Ectodermal cell (in vitro differentiated cells): ENCODE results near the gene TTC39C.

Source experiments
- H3K27ac ChIP-seq: 2 replicates; pipeline ENCODE4 v1.7.0; 2013; ENCODE audit warnings: mild to moderate bottlenecking, low read depth, low read length; ENCODE audit not compliant: insufficient read depth, poor library complexity, severe bottlenecking
- H3K27me3 ChIP-seq: 2 replicates; pipeline ENCODE4 v1.7.0; 2013; ENCODE audit warnings: mild to moderate bottlenecking, low read length; ENCODE audit not compliant: insufficient read depth, control insufficient read depth, poor library complexity, severe bottlenecking
- H3K36me3 ChIP-seq: one replicate; pipeline ENCODE4 v1.7.0; 2013; ENCODE audit warnings: low read length; ENCODE audit not compliant: control insufficient read depth, insufficient read depth
- H3K4me1 ChIP-seq: one replicate; pipeline ENCODE4 v1.7.0; 2013; ENCODE audit warnings: low read length; ENCODE audit not compliant: control insufficient read depth, insufficient read depth
- H3K4me3 ChIP-seq: 2 replicates; pipeline ENCODE4 v1.7.0; 2013; ENCODE audit warnings: low read depth, low read length, control low read depth; ENCODE audit not compliant: insufficient read depth
- H3K9me3 ChIP-seq: 2 replicates; pipeline ENCODE4 v1.7.0; 2013; ENCODE audit warnings: mild to moderate bottlenecking, low read length, moderate library complexity; ENCODE audit not compliant: control insufficient read depth
- WGBS, 2 experiments: methylation state at CpG; one replicate each; pipeline ENCODE4 v1.1.7; 2013; ENCODE audit warnings: missing lambda C conversion rate in 2 of 2; 5-methylcytosine and 5-hydroxymethylcytosine counted together

The TTC39C gene

DNA sequence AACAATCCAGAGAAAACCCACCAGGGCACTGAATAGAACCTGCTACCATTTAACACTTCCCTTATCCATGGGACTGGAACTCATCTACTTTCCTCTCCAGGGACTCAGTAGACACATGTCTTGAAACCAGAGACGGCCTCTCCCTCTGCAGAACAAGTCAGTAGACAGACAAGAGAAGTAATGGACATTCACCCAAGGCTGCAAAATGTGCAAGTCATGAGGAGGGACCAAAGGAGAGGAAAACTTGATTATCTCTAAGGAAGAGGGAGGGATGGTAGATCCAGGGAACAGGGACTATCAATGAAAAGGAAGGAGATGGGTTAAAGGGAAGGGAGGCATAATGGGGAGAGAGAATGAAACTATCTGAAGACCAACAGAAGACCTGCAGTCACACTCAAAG is 5.3 kb upstream of the TTC39C start:
- no peaks in the 10 kb centered on the region for H3K4me1 ChIP-seq
- no peaks in the 10 kb centered on the region for H3K9me3 ChIP-seq
- no peaks in the 10 kb centered on the region for H3K36me3 ChIP-seq
- 79 to 94% methylated on average over 1 of the region's 1 CpG for WGBS, 2 experiments
- H3K4me3 ChIP-seq: no peak overlapping the region
- H3K27me3 ChIP-seq: peaks cover 20% of the 10 kb centered on the region
- H3K27ac ChIP-seq: no peak overlapping the region

DNA sequence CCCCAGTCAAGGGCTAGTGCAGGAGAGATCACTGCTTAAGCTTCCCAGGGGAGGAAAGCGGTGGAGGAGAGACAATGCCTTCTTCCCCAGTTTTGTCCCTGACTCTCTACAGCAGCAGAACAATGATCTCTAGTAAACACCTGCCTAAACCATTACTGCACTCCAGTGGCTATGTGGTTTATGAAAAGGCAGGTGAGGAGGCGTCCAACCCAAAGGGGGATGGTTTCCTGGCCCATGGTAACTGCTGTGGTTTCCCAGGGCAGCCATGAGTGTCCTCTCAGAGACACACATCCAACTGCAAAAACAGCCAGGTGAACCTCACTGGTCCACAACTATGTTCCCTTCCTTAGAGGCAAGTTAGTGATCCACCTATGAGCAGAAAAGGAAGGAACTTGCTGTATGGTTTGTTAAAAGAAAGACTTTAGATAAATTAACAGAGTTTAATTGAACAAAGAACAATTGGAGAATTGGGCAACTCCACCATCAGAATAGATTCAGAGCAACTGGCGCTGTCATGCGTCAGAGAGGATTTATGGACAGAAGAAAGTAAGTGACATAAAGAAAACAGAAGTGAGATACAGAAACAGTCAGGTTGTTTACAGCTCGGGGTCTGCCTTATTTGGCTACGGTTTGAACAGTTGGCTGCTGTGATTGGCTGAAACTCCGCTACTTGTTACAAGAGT is 4.8 kb upstream of the TTC39C start:
- no peak overlapping the region for H3K4me3 ChIP-seq
- peaks cover 20% of the 10 kb centered on the region for H3K27me3 ChIP-seq
- 88% methylated on average over 7 of the region's 7 CpGs for WGBS, 2 experiments

DNA sequence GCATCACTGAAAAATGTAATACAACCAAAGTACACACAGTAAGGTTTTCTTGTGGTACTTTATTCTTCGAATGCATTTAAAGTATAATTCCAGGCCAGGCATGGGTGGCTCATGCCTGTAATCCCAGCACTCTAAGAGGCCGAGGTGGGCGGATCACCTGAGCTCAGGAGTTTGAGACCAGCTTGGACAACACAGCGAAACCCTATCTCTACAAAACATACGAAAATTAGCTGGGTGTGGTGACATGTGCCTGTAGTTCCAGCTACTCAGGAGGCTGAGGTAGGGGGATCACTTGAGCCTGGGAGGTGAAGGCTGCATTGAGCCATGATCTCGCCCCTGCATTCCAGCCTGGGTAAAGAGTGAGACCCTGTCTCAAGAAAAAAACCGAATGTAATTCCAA is 3.9 kb upstream of the TTC39C start:
- 89 to 91% methylated on average over 7 of the region's 7 CpGs for WGBS, 2 experiments
- H3K27me3 ChIP-seq: peaks cover 28% of the 10 kb centered on the region
- H3K36me3 ChIP-seq: no peaks in the 10 kb centered on the region
- no peaks in the 10 kb centered on the region for H3K9me3 ChIP-seq
- no peak overlapping the region for H3K4me3 ChIP-seq
- no peaks in the 10 kb centered on the region for H3K4me1 ChIP-seq
- H3K27ac ChIP-seq: no peak overlapping the region

More for the DNA sequence above, 4.8 kb upstream of the TTC39C start:
- no peaks in the 10 kb centered on the region for H3K36me3 ChIP-seq
- no peak overlapping the region for H3K27ac ChIP-seq
- no peaks in the 10 kb centered on the region for H3K9me3 ChIP-seq
- H3K4me1 ChIP-seq: no peaks in the 10 kb centered on the region

DNA sequence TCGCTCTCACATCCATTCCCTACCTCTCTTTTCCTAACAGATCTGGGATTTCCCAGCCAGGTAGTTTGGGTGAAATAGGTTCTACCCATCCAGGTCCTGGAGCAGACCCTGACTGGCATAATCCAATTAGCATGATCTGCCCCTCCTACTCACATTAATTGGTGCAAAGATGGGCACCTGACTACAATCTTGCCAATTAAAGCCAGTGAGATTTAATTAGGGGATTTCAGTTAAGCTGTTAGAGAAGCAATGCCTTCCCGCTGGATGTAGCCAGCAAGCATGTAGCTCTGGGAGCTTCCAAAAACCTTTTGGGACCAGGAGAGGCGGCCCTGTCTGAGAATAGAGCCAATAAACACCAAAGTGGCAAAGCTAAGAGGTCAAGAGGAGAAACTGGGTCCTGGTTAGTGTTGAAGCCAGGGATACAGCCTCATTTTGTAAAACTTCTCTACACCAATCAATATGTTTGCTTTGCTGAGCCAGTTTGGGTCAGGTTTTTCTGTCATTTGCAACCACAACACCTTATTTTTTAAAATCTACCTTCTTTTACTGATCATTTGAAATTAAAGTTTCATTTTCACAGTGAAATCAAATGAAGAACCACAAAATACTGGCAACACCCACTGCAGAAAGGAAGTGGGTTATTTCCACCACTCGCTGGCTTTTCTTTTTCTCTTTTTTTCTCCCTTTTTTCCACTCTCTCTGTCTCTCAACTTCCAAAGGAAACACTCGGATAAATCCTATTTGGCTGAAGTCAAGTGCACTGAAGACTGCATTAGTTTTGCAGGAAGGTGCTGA is 3.2 kb upstream of the TTC39C start:
- H3K4me3 ChIP-seq: no peak overlapping the region
- no peaks in the 10 kb centered on the region for H3K4me1 ChIP-seq
- peaks cover 35% of the 10 kb centered on the region for H3K27me3 ChIP-seq
- no peaks in the 10 kb centered on the region for H3K36me3 ChIP-seq
- no peaks in the 10 kb centered on the region for H3K9me3 ChIP-seq
- H3K27ac ChIP-seq: no peak overlapping the region
- WGBS, 2 experiments: 91 to 93% methylated on average over 4 to 5 of the region's 5 CpGs

DNA sequence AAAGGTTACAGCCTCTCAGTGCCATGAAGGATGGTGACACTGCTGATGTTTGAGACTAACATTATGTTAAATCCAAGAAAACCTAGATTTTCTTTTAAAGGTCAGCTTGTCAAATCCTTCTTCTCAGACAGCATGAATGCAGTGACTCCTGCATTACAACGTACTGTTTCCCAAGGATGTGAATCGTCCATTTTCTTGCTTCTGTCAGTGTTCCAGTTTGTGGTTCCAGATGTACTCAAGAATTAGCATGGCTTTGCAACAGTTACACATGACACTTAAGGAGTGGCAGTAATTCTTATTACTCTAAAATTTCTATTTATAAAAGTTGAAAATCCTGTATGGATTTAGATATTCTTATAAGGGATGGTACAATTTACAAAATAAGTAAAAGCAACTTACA is 1.5 kb upstream of the TTC39C start:
- H3K36me3 ChIP-seq: no peaks in the 10 kb centered on the region
- H3K9me3 ChIP-seq: no peaks in the 10 kb centered on the region
- peaks cover 38% of the 10 kb centered on the region for H3K27me3 ChIP-seq
- no peak overlapping the region for H3K4me3 ChIP-seq
- WGBS, 2 experiments: 85 to 91% methylated on average over 2 of the region's 2 CpGs
- H3K27ac ChIP-seq: no peak overlapping the region
- no peaks in the 10 kb centered on the region for H3K4me1 ChIP-seq

DNA sequence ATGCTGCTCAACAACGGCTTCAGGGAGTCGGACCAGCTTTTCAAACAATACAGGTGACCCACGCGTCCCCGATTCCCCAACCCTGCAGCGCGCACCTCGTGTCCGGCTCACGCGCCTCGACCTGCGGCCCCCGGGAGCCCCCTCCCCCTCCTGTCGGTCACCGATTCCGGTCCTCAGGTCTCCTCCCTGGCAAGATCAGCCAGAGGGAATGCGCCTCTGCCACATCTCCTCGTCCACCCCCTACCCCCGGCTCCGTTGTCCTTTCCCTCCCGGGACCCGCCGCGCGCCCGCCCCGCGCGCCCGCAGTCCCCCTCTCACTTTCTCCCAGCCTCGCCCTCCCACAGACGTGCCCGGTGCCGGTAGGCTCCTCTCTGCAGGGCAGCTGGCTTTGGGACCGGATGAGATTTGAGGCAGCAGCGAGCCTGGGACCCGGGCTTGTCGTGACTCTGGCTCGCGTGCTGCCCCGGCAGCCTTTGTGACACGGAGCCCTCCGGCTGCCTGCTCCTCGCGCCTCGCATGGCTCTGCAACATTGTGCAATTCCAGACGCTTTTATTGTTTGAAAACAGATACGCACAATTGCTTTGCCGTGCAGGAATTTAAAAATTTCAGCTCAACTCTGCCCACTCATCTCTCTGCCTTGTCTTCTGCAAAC is 558 bp downstream of the TTC39C start:
- Histone ChIP-seq H3K9me3 (no peaks in the 10 kb centered on the region), H3K4me3 (peak overlapping the region; percentile 66), H3K4me1 (no peaks in the 10 kb centered on the region), H3K27me3 (peaks cover 38% of the 10 kb centered on the region), H3K27ac (no peak overlapping the region), H3K36me3 (no peaks in the 10 kb centered on the region)
- 0% methylated on average over 50 of the region's 50 CpGs for WGBS, 2 experiments

DNA sequence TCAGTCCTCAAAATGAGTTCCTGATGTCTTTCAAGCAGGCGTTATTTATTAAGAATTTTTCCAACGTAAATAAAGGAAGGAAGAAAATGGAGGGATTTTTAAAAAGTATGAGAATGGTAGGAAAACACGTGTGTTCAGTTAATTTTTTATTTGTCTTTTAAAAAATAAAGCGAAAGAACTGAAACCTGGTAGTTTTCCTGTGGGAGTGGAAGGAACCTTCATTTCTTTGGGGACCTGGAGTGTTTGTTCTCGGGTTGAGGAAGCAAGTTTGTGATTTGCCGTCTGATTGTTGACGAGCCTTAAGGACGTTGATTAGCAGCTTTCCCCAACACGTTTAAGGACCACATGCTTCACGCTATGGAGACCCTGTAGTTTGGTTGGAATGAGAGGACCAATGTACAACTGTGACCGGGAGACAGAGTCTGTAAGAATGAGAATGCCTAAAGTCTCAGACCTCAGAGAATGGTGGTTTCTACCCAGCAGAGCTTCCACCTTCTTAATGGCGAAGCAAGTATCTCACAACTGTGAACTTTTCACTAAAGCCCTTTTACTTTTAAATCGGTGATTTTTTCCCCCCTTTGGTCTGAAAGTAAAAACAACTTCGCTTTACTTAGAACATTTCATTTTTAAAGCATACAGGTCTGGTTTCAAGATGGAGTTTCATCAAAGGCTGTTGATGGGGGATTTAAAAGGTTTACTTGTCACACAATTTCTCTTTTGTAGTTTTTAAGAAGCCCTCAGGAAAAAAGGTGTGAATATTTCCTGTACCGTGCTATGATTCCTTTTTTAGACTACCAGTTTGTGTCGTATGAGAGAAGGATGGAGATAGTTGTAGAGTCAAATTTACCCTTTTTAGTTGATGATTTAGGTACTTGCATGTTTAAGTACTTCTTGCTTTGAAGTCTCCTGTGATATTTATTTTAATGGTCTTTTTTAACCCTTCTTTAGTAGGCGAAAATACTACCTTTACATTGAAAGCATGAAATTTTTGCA is 1.4 kb downstream of the TTC39C start:
- H3K9me3 ChIP-seq: no peaks in the 10 kb centered on the region
- 36 to 37% methylated on average over 15 to 16 of the region's 17 CpGs for WGBS, 2 experiments
- no peak overlapping the region for H3K27ac ChIP-seq
- H3K4me3 ChIP-seq: peak overlapping the region; percentile 66
- H3K4me1 ChIP-seq: no peaks in the 10 kb centered on the region
- peaks cover 38% of the 10 kb centered on the region for H3K27me3 ChIP-seq
- no peaks in the 10 kb centered on the region for H3K36me3 ChIP-seq

DNA sequence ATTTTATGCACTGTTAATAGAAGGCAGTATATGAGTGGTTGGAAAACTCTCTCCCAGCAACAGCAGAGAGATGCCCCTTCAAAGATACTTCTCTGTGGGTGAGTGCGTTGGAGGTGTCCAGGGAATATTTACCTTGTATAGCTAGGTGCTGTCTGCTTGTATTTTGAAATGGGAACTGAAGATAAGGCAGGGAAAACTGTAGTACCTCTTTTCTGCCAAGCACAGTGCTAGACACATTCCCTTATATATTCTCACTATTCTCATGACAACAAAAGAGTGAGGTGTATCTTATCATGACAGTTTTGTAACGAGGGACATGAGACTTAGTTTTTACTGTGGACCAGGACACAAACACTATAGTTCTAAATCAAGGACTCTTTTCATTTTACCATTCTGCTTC is 2.1 kb downstream of the TTC39C start:
- WGBS, 2 experiments: 60 to 72% methylated on average over 2 of the region's 2 CpGs
- Histone ChIP-seq H3K4me1 (no peaks in the 10 kb centered on the region), H3K4me3 (no peak overlapping the region), H3K27ac (no peak overlapping the region), H3K27me3 (peaks cover 38% of the 10 kb centered on the region), H3K36me3 (no peaks in the 10 kb centered on the region), H3K9me3 (no peaks in the 10 kb centered on the region)

DNA sequence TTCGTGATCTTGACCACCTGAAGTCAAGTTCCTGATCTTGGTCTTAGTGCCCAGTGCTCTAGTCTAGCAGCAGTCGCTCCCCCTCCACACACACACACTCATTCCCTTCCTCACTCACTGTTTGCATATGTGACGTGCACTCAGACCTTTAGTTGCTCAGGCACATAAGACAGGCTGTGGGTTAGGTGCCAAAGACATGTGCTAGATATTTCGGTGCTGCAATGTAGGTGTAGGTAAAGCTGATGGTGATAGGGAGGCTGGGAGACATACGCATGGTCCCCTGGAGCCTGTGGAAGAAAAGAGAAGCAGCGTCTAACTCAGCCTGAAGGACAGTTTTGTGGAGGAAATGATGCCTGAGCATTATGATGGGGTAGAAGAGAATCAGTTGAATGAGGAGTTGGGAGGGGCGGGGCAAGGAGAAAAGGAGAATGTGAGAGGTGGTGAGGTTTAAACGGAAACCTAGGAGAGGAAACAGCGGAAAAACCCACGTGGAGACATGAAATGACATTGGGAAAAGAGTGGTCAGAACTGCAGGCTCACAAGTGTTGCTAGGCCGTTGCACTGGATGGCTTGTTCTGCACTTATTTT is 3.8 kb downstream of the TTC39C start:
- no peaks in the 10 kb centered on the region for H3K4me1 ChIP-seq
- H3K4me3 ChIP-seq: no peak overlapping the region
- WGBS, 2 experiments: 90 to 93% methylated on average over 11 of the region's 11 CpGs
- no peaks in the 10 kb centered on the region for H3K9me3 ChIP-seq
- peaks cover 26% of the 10 kb centered on the region for H3K27me3 ChIP-seq
- no peaks in the 10 kb centered on the region for H3K36me3 ChIP-seq
- H3K27ac ChIP-seq: no peak overlapping the region
